Measurements from ENCODE around the gene AMN1.
A peak's percentile ranks its signal among the peaks of the same experiment; 100 is the strongest.
"Not testable (repeated sequence)": the region's sequence is repeated elsewhere in the genome, so short reads cannot be mapped to it uniquely, and the experiment has no call there.

AMN1 gene

DNA sequence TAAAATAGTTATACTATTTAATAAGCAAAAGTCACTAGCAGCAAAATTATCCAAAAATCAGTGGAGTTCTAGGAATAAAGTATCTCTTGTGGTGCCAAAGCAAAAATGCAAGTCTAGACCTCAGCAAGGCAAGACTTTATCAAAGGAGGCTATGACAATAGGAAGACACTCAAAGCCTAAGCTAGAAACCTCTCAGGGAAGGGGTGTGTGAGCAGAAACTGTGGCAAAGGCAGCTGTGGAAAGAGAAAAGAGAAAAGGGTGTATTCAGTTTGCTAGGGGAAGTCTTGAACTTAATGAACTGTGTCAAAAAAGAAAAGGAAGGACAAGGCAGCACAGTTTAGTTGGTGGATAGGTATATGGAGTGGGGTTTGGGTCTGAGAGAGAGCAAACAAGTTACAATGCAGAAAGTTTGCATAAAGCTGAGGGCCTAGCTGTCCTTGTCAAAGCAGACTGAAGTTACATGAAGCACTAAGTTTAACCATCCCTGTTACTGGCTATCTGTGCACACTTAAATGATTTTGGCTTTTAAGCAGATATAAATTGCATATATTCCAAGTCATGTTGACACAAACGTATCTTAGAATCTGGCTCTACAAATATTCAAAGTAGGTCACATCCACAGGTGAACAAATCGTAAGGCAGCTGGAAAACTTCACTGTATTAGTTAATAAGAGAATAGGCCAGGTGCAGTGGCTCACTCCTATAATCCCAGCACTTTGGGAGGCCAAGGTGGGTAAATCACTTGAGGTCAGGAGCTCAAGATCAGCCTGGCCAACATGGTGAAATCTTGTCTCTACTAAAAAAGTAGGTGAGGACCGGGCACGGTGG is 31.0 kb upstream of the AMN1 start:
- TF ChIP-seq, protein P1, sequence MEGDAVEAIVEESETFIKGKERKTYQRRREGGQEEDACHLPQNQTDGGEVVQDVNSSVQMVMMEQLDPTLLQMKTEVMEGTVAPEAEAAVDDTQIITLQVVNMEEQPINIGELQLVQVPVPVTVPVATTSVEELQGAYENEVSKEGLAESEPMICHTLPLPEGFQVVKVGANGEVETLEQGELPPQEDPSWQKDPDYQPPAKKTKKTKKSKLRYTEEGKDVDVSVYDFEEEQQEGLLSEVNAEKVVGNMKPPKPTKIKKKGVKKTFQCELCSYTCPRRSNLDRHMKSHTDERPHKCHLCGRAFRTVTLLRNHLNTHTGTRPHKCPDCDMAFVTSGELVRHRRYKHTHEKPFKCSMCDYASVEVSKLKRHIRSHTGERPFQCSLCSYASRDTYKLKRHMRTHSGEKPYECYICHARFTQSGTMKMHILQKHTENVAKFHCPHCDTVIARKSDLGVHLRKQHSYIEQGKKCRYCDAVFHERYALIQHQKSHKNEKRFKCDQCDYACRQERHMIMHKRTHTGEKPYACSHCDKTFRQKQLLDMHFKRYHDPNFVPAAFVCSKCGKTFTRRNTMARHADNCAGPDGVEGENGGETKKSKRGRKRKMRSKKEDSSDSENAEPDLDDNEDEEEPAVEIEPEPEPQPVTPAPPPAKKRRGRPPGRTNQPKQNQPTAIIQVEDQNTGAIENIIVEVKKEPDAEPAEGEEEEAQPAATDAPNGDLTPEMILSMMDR (IDR thresholded peaks at IDR 0.05; ENCODE audit: extremely low read depth, missing control alignments): no peak
- DNase-seq (ENCODE audit: low spot score): no peak

DNA sequence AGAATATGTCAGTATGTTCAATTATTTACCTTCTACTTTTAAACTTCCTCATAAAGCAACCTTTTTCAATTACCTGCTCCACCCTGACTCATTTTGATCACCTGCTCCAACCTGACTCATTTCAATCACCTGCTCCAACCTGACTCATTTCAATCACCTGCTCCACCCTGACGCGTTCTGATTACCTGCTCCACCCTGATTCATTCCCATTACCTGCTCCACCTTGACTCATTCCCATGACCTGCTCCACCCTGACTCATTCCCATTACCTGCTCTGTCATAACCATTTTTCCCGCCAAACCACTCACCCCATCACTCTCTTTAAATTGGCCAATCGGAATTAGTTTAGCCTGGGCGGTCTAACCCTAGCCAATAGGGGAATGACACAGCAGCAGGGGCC is 29.5 kb upstream of the AMN1 start:
- not testable (repeated sequence) for DNase-seq (ENCODE audit: low spot score)

DNA sequence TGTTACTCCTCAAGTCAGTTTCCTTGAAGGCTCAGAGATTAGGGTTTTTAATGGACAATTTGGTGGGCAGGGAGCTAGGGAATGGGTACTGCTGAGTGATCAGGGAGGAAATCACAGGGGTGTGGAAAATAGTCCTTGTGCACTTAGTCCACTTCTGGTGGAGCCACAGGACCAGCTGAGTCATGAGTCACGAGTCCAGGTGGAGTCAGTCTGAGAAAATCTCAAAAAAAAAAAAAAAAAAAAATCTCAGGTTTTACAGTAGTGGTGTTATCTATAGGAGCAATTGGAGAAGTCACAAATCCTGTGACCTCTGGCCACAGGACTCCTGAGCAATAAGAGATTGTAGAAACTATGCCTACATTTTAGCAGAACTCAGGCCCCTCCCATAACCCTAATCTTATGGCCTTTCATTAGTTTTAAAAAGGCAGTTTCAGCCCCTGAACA is 28.2 kb upstream of the AMN1 start:
- TF ChIP-seq, protein P1 (IDR thresholded peaks at IDR 0.05; ENCODE audit: extremely low read depth, missing control alignments): no peak
- no peak for DNase-seq (ENCODE audit: low spot score)

DNA sequence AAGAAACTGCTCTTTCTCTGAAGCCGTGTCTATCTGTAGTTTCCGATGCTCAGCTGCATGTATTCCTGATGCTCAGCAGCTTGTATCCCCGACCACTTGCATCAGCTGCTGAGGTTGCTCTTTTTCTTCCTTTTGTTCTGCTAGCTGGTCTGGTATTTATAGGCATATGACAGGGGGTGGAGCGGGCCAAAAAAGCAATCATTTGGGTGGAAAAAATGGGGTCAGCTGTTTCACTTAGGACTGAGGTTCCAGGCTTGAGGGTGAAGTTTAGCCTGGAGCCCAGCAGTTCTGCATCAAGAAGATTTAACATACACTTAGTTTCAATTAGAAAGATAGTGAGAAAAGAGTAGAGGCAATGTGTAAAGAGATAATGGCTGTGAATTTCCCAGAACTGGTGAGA is 23.6 kb upstream of the AMN1 start:
- DNase-seq (ENCODE audit: low spot score): no peak
- TF ChIP-seq, protein P1 (IDR thresholded peaks at IDR 0.05; ENCODE audit: extremely low read depth, missing control alignments): no peak

DNA sequence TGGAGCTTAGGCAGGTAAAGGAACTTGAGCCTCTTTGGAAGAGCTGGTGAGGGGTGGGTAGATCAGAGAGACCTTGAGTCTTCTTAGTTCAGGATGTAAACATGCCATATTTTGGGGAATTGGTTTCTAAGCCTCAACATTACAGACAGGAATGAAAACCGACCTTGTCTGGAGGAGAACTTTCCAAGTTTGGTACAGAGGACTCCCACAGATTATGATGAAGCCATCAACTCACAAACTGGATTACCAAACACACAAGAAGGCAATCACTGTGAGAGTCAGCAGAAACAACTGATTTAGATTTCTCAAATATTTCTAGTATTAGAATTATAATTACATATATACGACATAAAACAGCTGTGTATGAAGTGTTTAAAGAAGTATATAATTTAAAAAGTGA is 22.3 kb upstream of the AMN1 start:
- no peak for DNase-seq (ENCODE audit: low spot score)
- TF ChIP-seq, protein P1 (IDR thresholded peaks at IDR 0.05; ENCODE audit: extremely low read depth, missing control alignments): no peak

DNA sequence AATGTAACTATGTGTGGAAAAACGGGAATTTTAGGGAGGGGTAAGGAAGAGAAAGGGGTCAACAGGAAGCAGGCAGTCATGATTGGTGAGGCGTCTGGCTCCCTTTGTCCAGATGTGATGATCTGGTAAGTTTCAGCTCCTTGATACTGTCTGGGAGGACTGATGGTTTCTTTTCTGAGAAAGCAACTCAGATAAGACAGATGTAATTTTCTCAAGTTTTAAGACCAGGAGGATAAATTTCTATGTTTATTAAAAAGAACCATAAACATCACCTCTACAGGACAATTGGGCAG is 21.9 kb upstream of the AMN1 start:
- DNase-seq (ENCODE audit: low spot score): no peak
- TF ChIP-seq, protein P1 (IDR thresholded peaks at IDR 0.05; ENCODE audit: extremely low read depth, missing control alignments): no peak

DNA sequence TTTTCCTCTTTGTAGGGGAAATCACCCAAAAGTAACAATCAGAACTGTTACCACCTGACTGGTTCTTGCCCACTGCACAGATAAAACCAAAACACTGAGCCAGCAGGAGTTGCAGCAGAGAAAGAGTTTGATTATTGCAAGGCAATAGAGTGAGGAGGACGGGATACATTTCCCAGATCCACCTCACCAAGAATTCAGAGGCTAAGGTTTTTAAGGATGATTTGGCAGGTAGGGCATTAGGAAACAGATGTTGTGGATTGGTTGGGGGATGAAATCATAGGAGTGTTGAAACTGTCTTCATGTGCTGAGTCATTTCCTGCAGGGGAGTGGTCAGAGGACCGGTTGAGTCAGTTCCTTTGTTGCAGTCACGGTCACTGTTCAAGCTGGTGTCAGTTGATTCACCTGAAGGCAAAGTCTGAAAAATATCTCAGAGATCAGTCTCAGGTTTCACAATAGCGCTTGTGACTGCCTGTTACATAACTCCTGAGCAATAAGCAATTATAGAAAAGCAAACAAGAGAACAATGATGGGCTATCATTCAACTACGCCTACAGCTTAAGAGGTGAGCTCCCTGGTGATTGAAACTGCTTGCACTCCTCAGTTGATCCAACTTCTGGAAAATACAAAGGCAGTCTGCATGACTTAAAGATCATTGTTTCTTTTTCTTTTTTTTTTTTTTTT is 20.3 kb upstream of the AMN1 start:
- TF ChIP-seq, protein P1 (IDR thresholded peaks at IDR 0.05; ENCODE audit: extremely low read depth, missing control alignments): no peak

DNA sequence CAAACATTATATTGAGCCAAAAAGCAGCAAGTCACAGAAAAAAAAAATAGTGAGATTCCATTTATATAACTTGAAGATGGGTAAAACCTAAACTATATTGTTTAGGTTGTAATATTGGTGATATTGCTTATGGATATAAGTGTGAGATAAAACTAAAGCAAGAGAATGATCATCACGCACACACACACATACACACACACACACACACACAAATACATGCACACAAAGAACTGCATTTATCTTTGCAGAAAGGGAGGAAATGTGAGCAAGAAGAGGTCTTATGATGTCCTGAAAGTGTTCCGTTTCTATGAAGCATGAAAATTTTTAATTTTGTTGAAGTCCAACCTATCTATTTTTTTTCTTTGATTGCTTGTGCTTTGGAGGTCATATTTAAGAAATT is 16.4 kb upstream of the AMN1 start:
- no peak for DNase-seq (ENCODE audit: low spot score)
- TF ChIP-seq, protein P1 (IDR thresholded peaks at IDR 0.05; ENCODE audit: extremely low read depth, missing control alignments): no peak

More for the DNA sequence above, 20.3 kb upstream of the AMN1 start:
- DNase-seq (ENCODE audit: low spot score): peak; percentile 76

DNA sequence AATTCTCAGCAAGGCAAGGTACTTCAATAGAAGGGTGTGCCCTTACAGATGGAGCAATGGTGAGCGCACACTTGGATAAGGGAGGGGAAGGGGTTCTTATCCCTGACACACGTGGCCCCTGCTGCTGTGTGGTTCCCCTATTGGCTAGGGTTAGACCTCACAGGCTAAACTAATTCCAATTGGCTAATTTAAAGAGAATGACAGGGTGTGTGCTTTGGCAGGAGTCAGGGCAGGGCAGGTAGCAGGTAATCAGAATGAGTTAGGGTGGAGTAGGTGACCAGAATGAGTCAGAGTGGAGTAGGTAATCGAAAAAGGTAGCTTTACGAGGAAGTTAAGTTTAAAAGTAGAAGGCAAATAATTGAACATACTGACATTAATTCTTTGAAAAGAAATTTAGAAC is 15.5 kb upstream of the AMN1 start:
- not testable (repeated sequence) for DNase-seq (ENCODE audit: low spot score)

Data from GM20000 (cell line).